ENCODE data around the gene GRK6.

Gene GRK6

GRCh38 chr5:177426566-177427210 is at the start of gene GRK6:
TSS of gene GRK6 (plus strand) at chr5:177426676. CDS start at chr5:177426846, 170 bp downstream.
- TF ChIP-seq ZFX (IDR thresholded peaks at IDR 0.05; ENCODE audit: borderline replicate concordance): no peak
- H3K27ac ChIP-seq: peak within 1 kb of the TSS; percentile 89

- TF ChIP-seq CTCF (IDR thresholded peaks at IDR 0.05) (no peak), ZFX (IDR thresholded peaks at IDR 0.05; ENCODE audit: borderline replicate concordance) (no peak)
- H3K27ac ChIP-seq: no peak overlapping the region
Observed at GRCh38 chr5:177377851-177378776, 48.4 kb upstream of the GRK6 start.

- TF ChIP-seq ZFX (IDR thresholded peaks at IDR 0.05; ENCODE audit: borderline replicate concordance) (no peak), CTCF (IDR thresholded peaks at IDR 0.05) (no peak)
- no peak overlapping the region for H3K27ac ChIP-seq
Observed at GRCh38 chr5:177378884-177379883, 47.3 kb upstream of the GRK6 start.

GRCh38 chr5:177380805-177381126 is 45.7 kb upstream of the GRK6 start:
- H3K27ac ChIP-seq: 0 out of 2 replicates have a peak overlapping the region, but pooled peaks have one; percentile 8
- no peak for TF ChIP-seq CTCF (IDR thresholded peaks at IDR 0.05)
- no peak for TF ChIP-seq ZFX (IDR thresholded peaks at IDR 0.05; ENCODE audit: borderline replicate concordance)

GRCh38 chr5:177382423-177383029 is 44.0 kb upstream of the GRK6 start:
- H3K27ac ChIP-seq: no peak overlapping the region
- TF ChIP-seq CTCF (IDR thresholded peaks at IDR 0.05) (0 out of 2 replicates have a peak, but pooled peaks have one; percentile 19), ZFX (IDR thresholded peaks at IDR 0.05; ENCODE audit: borderline replicate concordance) (no peak)

- TF ChIP-seq CTCF (IDR thresholded peaks at IDR 0.05) (no peak), ZFX (IDR thresholded peaks at IDR 0.05; ENCODE audit: borderline replicate concordance) (no peak)
- no peak overlapping the region for H3K27ac ChIP-seq
Observed at GRCh38 chr5:177383181-177383580, 43.3 kb upstream of the GRK6 start.

- no peak for TF ChIP-seq ZFX (IDR thresholded peaks at IDR 0.05; ENCODE audit: borderline replicate concordance)
- no peak for TF ChIP-seq CTCF (IDR thresholded peaks at IDR 0.05)
- H3K27ac ChIP-seq: no peak within 1 kb of the TSS
Observed at GRCh38 chr5:177384134-177384533, 42.3 kb upstream of the GRK6 start, which contains the start of gene SLC34A1. TSS of gene SLC34A1 (plus strand) at chr5:177384434. CDS start at chr5:177385742, 1,308 bp downstream.

Measured in 22Rv1 (cell line).